ENCODE measurements around the gene NUDT2. TPM values are rescaled to one million over a fixed set of nuclear protein-coding genes. Genes with fewer than 3 reads are reported as not detected.
"Not testable (repeated sequence)": the region's sequence is repeated elsewhere in the genome, so short reads cannot be mapped to it uniquely, and the experiment has no call there.

The NUDT2 gene
- polyA plus RNA-seq, 1 donor: 28.8 TPM

DNA sequence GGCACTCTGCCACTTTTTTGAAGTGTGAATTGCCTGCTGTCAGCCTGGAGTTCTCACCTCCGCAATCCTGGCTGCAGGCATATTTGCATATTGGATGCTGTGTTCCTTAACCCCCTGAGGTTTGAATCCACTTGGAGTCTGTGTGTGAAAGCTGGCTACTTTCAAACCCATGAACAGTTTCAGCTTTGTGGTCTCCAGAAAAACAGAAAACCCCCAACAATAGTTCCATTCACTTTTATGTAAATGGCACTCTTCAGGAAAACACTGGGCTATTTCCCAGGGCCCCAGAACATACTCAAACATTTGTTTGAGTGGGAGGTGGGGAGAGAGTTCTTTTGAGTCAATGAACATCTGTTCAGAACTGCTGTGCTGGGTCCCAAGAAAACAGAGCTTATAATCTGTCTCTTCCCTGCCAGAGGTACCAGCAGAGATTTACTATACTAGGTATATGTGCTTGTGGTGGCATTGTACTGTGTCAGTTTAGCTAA, 5.0 kb downstream of the NUDT2 start:
- no peak for DNase-seq

GRCh38 chr9:34334916-34335315, 5.5 kb downstream of the NUDT2 start:
- no peak for DNase-seq

DNA sequence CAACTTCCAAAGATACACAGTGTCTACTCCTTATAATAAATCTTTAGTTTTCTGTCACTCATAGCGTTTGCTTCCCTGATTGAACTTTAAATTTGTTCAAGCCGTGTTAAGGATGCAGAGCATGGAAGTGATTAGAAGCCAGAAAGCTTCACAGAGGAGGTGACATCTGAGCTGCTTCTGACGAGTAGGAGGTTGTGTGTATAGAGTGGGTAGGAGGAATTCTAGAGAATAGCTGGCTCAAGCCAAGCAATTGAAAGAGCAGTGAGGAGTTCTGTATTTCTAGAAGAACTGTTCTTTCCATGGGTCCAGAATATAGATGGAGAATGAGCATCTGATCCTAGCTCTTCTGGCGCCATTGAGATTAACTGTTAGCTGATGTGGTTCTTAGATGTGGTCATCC, 6.0 kb downstream of the NUDT2 start:
- no peak for DNase-seq

GRCh38 chr9:34337403-34337802, 8.0 kb downstream of the NUDT2 start:
- no peak for DNase-seq

DNA sequence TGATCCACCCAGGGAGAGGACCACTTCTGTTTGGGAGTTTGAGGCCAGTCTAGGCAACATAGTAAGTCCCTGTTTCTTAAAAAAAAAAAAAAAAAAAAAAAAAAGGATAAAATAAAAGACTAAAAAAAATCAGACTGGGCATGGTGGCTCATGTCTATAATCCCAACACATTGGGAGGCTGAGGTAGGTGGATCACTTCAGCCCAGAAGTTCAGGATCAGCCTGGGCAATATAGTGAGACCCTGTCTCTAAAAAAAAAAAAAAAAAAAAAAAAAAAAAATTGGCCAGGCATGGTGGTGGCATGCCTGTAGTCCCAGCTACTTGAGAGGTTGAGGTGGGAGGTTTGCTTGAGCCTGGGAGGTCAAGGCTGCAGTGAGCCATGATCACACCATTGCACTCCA, 8.7 kb downstream of the NUDT2 start:
- not testable (repeated sequence) for DNase-seq

GRCh38 chr9:34338665-34339385, 9.5 kb downstream of the NUDT2 start:
- DNase-seq: no peak

- no peak for DNase-seq
These were observed 12.4 kb downstream of the NUDT2 start for GRCh38 chr9:34341659-34342295.

DNA sequence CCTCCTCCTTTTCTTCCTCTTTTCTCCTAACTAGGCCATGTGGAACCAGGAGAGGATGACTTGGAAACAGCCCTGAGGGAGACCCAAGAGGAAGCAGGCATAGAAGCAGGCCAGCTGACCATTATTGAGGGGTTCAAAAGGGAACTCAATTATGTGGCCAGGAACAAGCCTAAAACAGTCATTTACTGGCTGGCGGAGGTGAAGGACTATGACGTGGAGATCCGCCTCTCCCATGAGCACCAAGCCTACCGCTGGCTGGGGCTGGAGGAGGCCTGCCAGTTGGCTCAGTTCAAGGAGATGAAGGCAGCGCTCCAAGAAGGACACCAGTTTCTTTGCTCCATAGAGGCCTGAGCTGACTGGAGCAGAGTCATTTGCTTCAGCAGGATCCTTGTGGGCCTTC, 13.7 kb downstream of the NUDT2 start:
- no peak for DNase-seq

GRCh38 chr9:34343605-34344004, 14.2 kb downstream of the NUDT2 start:
- DNase-seq: no peak

DNA sequence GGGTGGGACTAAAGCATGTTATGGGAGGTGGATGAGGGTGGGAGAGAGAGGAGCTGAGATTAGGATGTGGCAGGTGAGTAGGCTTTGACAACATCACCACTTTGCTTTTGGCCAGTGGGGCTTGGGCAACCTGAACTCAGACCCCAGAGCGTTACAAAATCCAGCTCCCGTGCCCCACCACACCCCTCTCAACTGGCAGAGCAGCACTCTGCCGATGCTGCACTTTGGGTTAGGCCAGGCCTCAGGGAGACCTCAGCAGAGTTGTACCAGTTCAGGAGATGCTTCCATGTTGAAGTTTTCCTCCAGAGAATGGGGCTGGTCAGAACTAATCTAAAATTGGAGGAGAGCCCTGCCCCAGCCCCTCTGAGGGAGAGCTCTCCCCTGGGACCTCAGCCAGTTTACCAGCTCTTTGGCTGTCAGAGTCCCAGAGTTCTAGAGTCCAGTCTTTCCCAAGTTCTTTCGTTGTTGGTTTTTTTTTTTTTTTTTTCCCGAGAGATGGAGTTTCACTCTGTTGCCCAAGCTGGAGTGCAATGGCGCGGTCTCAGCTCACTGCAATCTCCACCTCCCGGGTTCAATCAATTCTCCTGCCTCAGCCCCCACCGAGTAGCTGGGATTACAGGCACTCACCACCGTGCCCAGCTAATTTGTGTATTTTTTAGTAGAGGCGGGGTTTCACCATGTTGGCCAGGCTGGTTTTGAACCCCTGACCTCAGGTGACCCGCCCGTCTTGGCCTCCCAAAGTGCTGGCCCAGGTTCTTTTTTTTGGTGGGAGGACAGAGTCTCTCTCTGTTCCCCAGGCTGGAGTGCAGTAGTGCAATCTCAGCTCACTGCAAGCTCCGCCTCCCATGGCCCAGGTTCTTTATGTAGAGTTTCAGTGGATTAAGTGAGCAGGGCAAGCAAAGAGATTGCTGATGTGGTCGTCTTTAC, 17.8 kb downstream of the NUDT2 start:
- DNase-seq: no peak

DNA sequence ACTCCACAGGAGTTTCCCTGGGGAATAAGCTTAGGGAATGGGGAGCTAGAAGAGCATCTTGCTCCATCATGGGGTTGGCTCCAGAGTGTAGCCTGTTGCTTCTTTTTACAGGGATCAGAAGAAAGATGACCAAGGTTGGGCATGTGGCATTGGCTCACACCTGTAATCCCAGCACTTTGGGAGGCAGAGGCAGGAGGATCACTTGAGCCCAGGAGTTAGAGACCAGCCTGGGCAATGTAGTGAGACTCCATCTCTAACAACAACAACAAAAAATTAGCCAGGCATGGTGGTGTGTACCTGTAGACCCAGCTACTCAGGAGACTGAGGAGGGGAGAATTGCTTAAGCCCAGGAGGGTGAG, 18.4 kb downstream of the NUDT2 start:
- no peak for DNase-seq

DNA sequence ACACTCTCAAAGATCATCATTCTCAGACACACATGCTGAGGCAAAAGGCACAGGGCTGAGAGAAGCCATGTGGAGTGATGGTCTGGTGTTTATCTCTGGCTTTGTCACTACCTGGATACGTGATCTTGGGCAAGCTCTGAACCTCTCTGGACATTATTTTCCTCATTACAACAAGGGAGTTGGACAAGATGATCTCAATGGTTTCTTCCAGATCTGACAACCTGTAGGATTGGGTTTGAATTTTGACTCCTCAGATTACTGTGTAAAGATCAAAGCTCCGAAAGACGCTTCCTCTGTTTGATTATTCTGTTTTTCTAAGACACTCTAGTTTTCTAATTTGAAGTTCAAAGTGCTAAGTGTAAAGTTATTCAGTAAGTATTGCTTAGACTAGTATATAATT, 20.0 kb downstream of the NUDT2 start:
- DNase-seq: no peak

DNA sequence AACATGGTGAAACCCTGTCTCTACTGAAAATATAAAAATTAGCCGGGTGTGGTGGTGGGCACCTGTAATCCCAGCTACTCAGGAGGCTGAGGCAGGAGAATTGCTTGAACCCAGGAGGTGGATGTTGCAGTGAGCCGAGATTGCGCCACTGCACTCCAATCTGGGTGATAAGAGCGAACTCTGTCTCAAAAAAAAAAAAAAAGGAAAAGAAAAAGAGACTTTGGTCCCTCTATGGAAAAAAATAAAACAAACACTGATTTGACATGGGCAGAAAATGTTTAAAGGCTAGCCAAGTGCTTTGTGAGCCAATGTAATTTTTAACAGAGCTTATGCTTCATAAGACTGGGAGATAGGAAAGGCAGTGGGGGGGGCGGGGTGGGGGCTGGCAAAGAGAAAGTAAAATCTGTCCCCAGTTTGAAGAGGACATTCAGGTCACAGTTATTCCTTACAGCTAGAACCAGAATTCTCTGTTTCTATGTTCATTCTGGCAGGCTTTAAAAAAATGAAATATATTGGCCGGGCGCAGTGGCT, 22.8 kb downstream of the NUDT2 start:
- DNase-seq: not testable (repeated sequence)

GRCh38 chr9:34352957-34353356, 23.6 kb downstream of the NUDT2 start:
- not testable (repeated sequence) for DNase-seq

DNA sequence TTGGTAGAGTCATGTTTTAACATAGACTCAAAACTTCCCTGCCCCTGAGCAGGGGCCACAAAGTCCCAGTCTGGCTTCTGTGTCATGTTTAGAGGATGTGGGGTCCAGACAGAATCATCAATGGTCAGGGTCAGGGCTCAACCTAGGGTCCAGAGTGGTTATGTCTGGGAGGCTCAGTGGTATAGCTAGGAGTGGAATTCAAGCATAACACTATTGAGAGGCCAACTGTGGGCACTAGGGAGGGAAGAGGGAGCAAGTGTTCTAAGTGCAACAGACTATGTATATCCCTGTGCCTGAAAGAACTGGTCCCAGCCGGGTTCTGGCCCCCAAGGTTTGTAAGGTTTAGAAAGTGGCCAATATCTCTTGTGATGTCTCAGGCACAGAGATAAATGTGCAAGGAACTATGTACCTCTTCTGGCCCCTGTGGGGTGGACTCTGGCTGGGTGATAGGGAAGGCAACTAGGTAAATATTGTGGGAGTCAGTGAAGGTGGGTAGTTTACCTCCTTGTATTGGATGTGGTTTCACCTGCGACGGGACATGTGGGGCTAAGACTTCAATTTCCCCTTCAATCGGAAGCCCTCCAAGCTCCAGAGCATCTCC, 33.3 kb downstream of the NUDT2 start:
- no peak for DNase-seq

DNA sequence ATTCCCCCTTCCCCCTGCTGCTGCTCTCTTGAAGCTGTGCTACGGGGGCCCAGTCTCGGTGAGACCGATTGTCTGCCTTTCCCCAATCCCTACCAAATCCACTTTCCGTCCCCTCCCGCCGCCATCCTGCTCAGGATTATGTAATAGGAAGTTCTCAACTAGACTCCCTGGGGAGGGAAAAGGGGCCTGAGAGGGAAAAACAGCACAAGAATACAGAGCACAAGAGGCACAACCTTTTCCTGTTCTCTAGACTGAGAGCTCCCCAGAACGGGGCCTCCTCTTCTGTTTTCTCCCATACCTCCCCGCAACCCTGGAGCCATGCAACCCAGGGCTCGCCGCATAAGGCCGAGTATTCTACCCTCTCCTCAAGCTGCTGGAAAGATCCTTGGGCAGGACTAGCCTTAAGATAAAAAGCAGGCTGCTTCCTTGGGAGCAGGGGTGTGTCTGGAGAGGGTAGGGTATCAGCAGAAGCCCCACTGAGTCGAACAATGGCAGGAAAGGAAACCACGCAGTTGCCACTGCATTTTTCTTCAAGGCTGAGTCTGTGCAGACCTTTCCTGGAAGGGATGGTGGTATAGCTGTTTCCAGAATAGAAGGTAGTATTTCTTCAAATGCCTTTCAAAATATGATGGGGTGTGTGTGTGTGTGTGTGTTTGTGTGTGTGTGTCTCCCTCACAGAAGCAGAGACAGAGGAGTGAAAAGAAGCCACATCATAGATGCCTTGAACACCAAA, 34.4 kb downstream of the NUDT2 start:
- no peak for DNase-seq

DNA sequence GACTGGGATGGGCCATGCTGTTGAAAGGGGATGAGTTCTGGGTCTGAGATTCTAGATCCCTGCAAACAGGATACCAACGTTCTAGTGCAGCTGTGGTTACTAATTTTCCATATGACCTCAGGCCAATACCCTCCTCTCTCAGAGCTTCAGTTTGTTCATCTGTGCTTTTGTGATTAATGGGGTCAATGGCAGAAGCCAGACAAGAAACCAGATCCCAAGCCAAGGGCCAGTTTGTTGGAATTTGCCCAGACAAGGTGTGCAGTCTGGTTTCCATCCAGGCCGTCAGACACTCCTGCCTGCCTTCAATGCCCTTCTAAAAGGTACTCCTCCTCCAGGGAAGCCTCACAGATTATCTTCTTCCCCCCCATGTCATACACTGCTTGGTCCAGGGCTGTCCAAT, 35.9 kb downstream of the NUDT2 start:
- DNase-seq: no peak

DNA sequence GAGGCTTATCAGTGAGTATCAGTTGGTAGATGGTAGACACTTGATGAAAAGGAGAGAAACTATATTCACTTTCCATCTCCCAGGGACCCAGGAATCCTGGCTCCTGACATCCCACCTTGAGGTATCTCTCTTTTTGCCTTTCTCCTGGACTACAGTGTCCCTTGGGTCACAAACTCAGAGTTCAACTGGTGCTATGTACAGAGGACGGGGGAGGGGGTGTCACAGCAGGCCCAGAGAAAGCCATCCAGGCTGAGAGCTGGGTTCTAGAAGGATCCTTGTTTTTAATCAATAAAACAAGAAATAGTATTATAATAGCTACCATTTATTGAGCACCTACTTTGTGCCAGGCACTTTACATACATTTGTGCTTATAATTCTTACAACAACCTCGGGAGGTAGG, 37.0 kb downstream of the NUDT2 start:
- no peak for DNase-seq

- DNase-seq: not testable (repeated sequence)
These were observed 38.5 kb downstream of the NUDT2 start for GRCh38 chr9:34367751-34368410.

DNA sequence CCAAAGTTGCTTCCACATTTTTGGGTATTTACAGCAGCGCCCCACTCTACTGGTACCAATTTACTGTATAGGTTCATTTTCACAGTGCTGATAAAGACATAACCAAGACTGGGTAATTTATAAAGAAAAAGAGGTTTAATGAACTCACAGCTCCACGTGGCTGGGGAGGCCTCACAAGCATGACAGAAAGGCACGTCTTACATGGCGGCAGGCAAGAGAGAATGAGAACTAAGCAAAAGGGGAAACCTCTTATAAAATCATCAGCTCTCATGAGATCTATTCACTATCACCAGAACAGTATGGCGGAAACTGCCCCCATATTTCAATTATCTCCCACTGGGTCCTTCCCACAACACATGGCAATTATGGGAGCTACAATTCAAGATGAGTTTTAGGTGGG, 39.4 kb downstream of the NUDT2 start:
- DNase-seq: not testable (repeated sequence)

GRCh38 chr9:34369636-34370035, 40.3 kb downstream of the NUDT2 start:
- DNase-seq: no peak
